ENCODE measurements around the gene ZFAND2A. TPM values are rescaled to one million over a fixed set of nuclear protein-coding genes. Genes with fewer than 3 reads are reported as not detected.
"Not testable (repeated sequence)": the region's sequence is repeated elsewhere in the genome, so short reads cannot be mapped to it uniquely, and the experiment has no call there.

The ZFAND2A gene
- total and polyA plus RNA-seq, 2 experiments from 2014 or later, result 32.2 to 52.4 TPM

GRCh38 chr7:1201916-1202315, 41.9 kb upstream of the ZFAND2A start:
- Histone ChIP-seq H3K9ac (no peak overlapping the region), H3F3A (ENCODE audit: insufficient read depth) (peaks cover 14% of the 10 kb centered on the region), H3K9me2 (ENCODE audit: insufficient read depth) (no peaks in the 10 kb centered on the region), H2AFZ (no peak overlapping the region), H3K9me3 (ENCODE audit: low read depth) (no peaks in the 10 kb centered on the region), H4K20me1 (ENCODE audit: insufficient read depth) (no peaks in the 10 kb centered on the region), H3K4me2 (ENCODE audit: unreplicated experiment) (no peak overlapping the region), H3K4me3 (no peak overlapping the region), H3K4me1 (ENCODE audit: insufficient read depth) (peaks cover 11% of the 10 kb centered on the region), H3K79me2 (ENCODE audit: insufficient read depth) (no peaks in the 10 kb centered on the region), H3K36me3 (ENCODE audit: low read depth) (no peaks in the 10 kb centered on the region), H3K27ac (no peak overlapping the region), H3K27me3 (replicated peaks; ENCODE audit: insufficient read depth) (peaks cover 23% of the 10 kb centered on the region)
- no peak for DNase-seq
- in situ Hi-C loops (cut with MboI), result no loop called here
- WGBS, 2 experiments (ENCODE audit: low coverage in 1 of 2, low lambda C conversion rate in 2 of 2, missing lambda C conversion rate in 2 of 2), result 73% methylated on average over 14 to 15 of the region's 15 CpGs
- TF ChIP-seq EZH2phosphoT487 (IDR thresholded peaks at IDR 0.05; ENCODE audit: insufficient read depth, low read depth) (no peak), EZH2 (IDR thresholded peaks at IDR 0.05; ENCODE audit: insufficient read depth, poor library complexity, severe bottlenecking) (no peak)

GRCh38 chr7:1200045-1200444, 40.0 kb upstream of the ZFAND2A start:
- Histone ChIP-seq H3K9ac (no peak overlapping the region), H4K20me1 (ENCODE audit: insufficient read depth) (no peaks in the 10 kb centered on the region), H3K27ac (no peak overlapping the region), H2AFZ (no peak overlapping the region), H3K27me3 (replicated peaks; ENCODE audit: insufficient read depth) (peaks cover 11% of the 10 kb centered on the region; the same call in 1 of the 2 replicates), H3K4me1 (ENCODE audit: insufficient read depth) (peaks cover 11% of the 10 kb centered on the region), H3K79me2 (ENCODE audit: insufficient read depth) (no peaks in the 10 kb centered on the region), H3K36me3 (ENCODE audit: low read depth) (no peaks in the 10 kb centered on the region), H3K4me3 (no peak overlapping the region), H3K9me3 (ENCODE audit: low read depth) (no peaks in the 10 kb centered on the region), H3F3A (ENCODE audit: insufficient read depth) (peaks cover 15% of the 10 kb centered on the region), H3K4me2 (ENCODE audit: unreplicated experiment) (no peak overlapping the region), H3K9me2 (ENCODE audit: insufficient read depth) (no peaks in the 10 kb centered on the region)
- peak; percentile 20 for DNase-seq
- TF ChIP-seq EZH2 (IDR thresholded peaks at IDR 0.05; ENCODE audit: insufficient read depth, poor library complexity, severe bottlenecking) (no peak), EZH2phosphoT487 (IDR thresholded peaks at IDR 0.05; ENCODE audit: insufficient read depth, low read depth) (no peak)
- WGBS, 2 experiments (ENCODE audit: low coverage in 1 of 2, low lambda C conversion rate in 2 of 2, missing lambda C conversion rate in 2 of 2), result 22 to 26% methylated on average over 19 of the region's 19 CpGs
- in situ Hi-C loops (cut with MboI), result no loop called here

GRCh38 chr7:1197997-1198625, 38.1 kb upstream of the ZFAND2A start:
- 10% methylated on average over 15 of the region's 15 CpGs for WGBS, 2 experiments (ENCODE audit: low coverage in 1 of 2, low lambda C conversion rate in 2 of 2, missing lambda C conversion rate in 2 of 2)
- peak overlapping the region; percentile 53 for H3K9ac ChIP-seq
- in situ Hi-C loops (cut with MboI), result no loop called here
- peak; percentile 95 for DNase-seq
- H3K27ac ChIP-seq, result peak overlapping the region; percentile 73
- no peaks in the 10 kb centered on the region for H3K9me3 ChIP-seq (ENCODE audit: low read depth)
- no peaks in the 10 kb centered on the region for H3K79me2 ChIP-seq (ENCODE audit: insufficient read depth)
- no peaks in the 10 kb centered on the region for H4K20me1 ChIP-seq (ENCODE audit: insufficient read depth)
- H3K36me3 ChIP-seq (ENCODE audit: low read depth), result no peaks in the 10 kb centered on the region
- H2AFZ ChIP-seq, result peak overlapping the region; percentile 37
- H3F3A ChIP-seq (ENCODE audit: insufficient read depth), result peaks cover 15% of the 10 kb centered on the region
- H3K4me2 ChIP-seq (ENCODE audit: unreplicated experiment), result peak overlapping the region; percentile 43
- peaks cover 16% of the 10 kb centered on the region for H3K27me3 ChIP-seq (replicated peaks; ENCODE audit: insufficient read depth)
- H3K4me1 ChIP-seq (ENCODE audit: insufficient read depth), result peaks cover 11% of the 10 kb centered on the region
- H3K9me2 ChIP-seq (ENCODE audit: insufficient read depth), result no peaks in the 10 kb centered on the region
- TF ChIP-seq EZH2 (IDR thresholded peaks at IDR 0.05; ENCODE audit: insufficient read depth, poor library complexity, severe bottlenecking) (no peak), EZH2phosphoT487 (IDR thresholded peaks at IDR 0.05; ENCODE audit: insufficient read depth, low read depth) (no peak)
- H3K4me3 ChIP-seq, result peak overlapping the region; percentile 25; the same call in 1 of the 2 replicates

GRCh38 chr7:1196950-1197349, 37.0 kb upstream of the ZFAND2A start:
- in situ Hi-C loops (cut with MboI), result no loop called here
- H3K27ac ChIP-seq, result no peak overlapping the region
- no peak overlapping the region for H3K4me3 ChIP-seq
- no peak overlapping the region for H3K9ac ChIP-seq
- no peak for DNase-seq
- no peaks in the 10 kb centered on the region for H4K20me1 ChIP-seq (ENCODE audit: insufficient read depth)
- peaks cover 16% of the 10 kb centered on the region for H3K27me3 ChIP-seq (replicated peaks; ENCODE audit: insufficient read depth)
- H3K36me3 ChIP-seq (ENCODE audit: low read depth), result no peaks in the 10 kb centered on the region
- no peak overlapping the region for H3K4me2 ChIP-seq (ENCODE audit: unreplicated experiment)
- no peak for TF ChIP-seq EZH2 (IDR thresholded peaks at IDR 0.05; ENCODE audit: insufficient read depth, poor library complexity, severe bottlenecking)
- no peak for TF ChIP-seq EZH2phosphoT487 (IDR thresholded peaks at IDR 0.05; ENCODE audit: insufficient read depth, low read depth)
- no peaks in the 10 kb centered on the region for H3K79me2 ChIP-seq (ENCODE audit: insufficient read depth)
- H3K9me3 ChIP-seq (ENCODE audit: low read depth), result no peaks in the 10 kb centered on the region
- H2AFZ ChIP-seq, result no peak overlapping the region
- H3K4me1 ChIP-seq (ENCODE audit: insufficient read depth), result peaks cover 14% of the 10 kb centered on the region
- peaks cover 15% of the 10 kb centered on the region for H3F3A ChIP-seq (ENCODE audit: insufficient read depth)
- WGBS, 2 experiments (ENCODE audit: low coverage in 1 of 2, low lambda C conversion rate in 2 of 2, missing lambda C conversion rate in 2 of 2), result 82 to 90% methylated on average over 5 to 6 of the region's 6 CpGs
- H3K9me2 ChIP-seq (ENCODE audit: insufficient read depth), result no peaks in the 10 kb centered on the region

GRCh38 chr7:1196441-1196840, 36.4 kb upstream of the ZFAND2A start:
- H2AFZ ChIP-seq; in situ Hi-C loops (cut with MboI); H3K9ac ChIP-seq; DNase-seq; H3K79me2 ChIP-seq (ENCODE audit: insufficient read depth); H4K20me1 ChIP-seq (ENCODE audit: insufficient read depth); H3K4me2 ChIP-seq (ENCODE audit: unreplicated experiment); H3K36me3 ChIP-seq (ENCODE audit: low read depth); H3K9me2 ChIP-seq (ENCODE audit: insufficient read depth); H3K27ac ChIP-seq; H3K4me3 ChIP-seq; H3K9me3 ChIP-seq (ENCODE audit: low read depth): not testable (repeated sequence)
- peaks cover 15% of the 10 kb centered on the region for H3F3A ChIP-seq (ENCODE audit: insufficient read depth)
- peaks cover 14% of the 10 kb centered on the region for H3K4me1 ChIP-seq (ENCODE audit: insufficient read depth)
- peaks cover 16% of the 10 kb centered on the region for H3K27me3 ChIP-seq (replicated peaks; ENCODE audit: insufficient read depth)
- 13% methylated on average over 2 of the region's 4 CpGs; no CpG with 5 or more reads in 1 of the 2 experiments for WGBS, 2 experiments (ENCODE audit: low coverage in 1 of 2, low lambda C conversion rate in 2 of 2, missing lambda C conversion rate in 2 of 2)
